Stimulated activated effector memory CD8-positive, alpha-beta T cell treated with anti-CD3 and anti-CD28 coated beads, Interleukin-12 subunit alpha, Interleukin-12 subunit beta, amount 100 ng/mL, for 72 hours (primary cell): Measurements from ENCODE around the gene USP34.
"Not testable (repeated sequence)": the region's sequence is repeated elsewhere in the genome, so short reads cannot be mapped to it uniquely, and the experiment has no call there.

ENCODE experiments used
- ATAC-seq: fragments of 150-1000 bp; cut with Tn5 transposase; 2 replicates; pipeline ENCODE4 v1.10.0; 2021
- DNase-seq, 2 donors: peaks; one replicate each; pipeline ENCODE4 v3.0.0; 2021 to 2022; ENCODE audit warnings: low spot score in 2 of 2
- H3K27ac Mint-ChIP-seq: one replicate; pipeline ENCODE4 v1.8.0; 2022; ENCODE audit warnings: mild to moderate bottlenecking, mixed read lengths
- H3K36me3 Mint-ChIP-seq: one replicate; pipeline ENCODE4 v1.8.0; 2022; ENCODE audit warnings: mild to moderate bottlenecking, mixed read lengths
- H3K4me1 Mint-ChIP-seq: one replicate; pipeline ENCODE4 v1.8.0; 2022; ENCODE audit warnings: mixed read lengths
- H3K4me3 Mint-ChIP-seq: one replicate; pipeline ENCODE4 v1.8.0; 2022; ENCODE audit warnings: mild to moderate bottlenecking, mixed read lengths
- H3K9me3 Mint-ChIP-seq: one replicate; pipeline ENCODE4 v1.8.0; 2022; ENCODE audit warnings: mixed read lengths

The USP34 gene

DNA sequence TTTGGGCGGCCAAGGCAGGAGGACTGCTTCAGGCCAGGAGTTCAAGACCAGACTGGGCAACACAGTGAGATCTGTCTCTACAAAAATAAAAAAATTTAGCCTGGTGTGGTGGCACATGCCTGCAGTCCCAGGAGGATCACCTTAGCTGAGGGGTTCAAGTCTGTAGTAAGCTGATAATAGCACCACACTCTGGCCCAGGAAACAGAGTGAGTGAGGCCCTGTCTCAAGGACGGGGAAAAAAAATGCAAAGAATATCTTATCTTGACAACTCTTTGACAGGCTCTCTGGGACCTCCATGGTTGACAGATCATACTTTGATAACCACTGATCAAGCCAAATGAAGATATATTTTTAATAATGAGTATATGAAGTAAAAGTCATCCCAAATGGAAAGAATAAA lies 22.7 kb downstream of the USP34 start:
- H3K4me3 Mint-ChIP-seq: no peak overlapping the region
- no peak overlapping the region for H3K27ac Mint-ChIP-seq
- DNase-seq (no peak), ATAC-seq (no peak)
- no peaks in the 10 kb centered on the region for H3K9me3 Mint-ChIP-seq
- peaks cover 27% of the 10 kb centered on the region for H3K36me3 Mint-ChIP-seq
- peaks cover 53% of the 10 kb centered on the region for H3K4me1 Mint-ChIP-seq

DNA sequence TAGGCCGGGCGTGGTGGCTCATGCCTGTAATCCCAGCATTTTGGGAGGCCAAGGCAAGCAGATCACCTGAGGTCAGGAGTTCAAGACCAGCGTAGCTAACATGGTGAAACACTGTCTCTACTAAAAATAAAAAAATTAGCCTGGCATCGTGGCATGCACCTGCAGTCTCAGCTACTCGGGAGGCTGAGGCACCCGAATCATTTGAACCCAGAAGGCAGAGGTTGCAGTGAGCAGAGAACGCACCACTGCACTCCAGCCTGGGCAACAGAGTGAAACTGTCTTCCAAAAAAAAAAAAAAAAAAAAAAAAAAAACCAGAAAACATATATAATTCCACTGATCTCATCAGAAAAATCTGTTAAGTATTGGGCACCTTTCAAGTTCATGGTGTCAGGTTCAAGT lies 23.9 kb downstream of the USP34 start:
- ATAC-seq, H3K4me3 Mint-ChIP-seq, DNase-seq, H3K9me3 Mint-ChIP-seq, H3K27ac Mint-ChIP-seq: not testable (repeated sequence)
- peaks cover 30% of the 10 kb centered on the region for H3K36me3 Mint-ChIP-seq
- peaks cover 57% of the 10 kb centered on the region for H3K4me1 Mint-ChIP-seq

DNA sequence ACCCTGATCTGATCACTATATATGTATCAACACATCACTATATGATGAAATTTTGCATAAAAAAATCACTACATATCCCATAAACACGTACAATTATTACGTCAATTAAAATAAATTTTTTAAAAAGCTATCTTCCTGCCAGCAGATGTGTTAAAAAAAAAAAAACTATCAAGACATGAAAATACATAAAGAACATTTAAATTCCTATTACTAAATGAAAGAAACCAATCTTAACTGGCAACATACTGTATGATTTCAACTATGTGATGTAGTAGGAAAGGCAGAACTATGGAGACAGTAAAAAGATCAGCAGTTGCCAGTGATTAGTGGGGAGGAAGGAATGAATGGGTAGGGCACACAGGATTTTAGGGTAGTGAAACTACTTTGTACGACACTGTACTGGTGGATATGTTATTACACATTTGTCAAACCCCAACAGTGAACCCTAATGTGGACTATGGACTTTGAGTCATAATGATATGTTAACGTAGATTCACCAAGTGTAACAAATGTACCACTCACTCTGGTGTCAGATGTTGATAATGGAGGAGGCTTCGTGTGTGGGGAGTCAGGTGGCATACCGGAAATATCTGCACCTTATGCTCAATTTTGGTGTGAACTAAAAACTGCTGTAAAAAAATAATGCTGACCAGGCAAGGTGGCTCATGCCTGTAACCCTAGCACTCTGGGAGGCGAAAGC lies 27.4 kb downstream of the USP34 start:
- ATAC-seq (peak; percentile 98), DNase-seq (peak in 1 of 2 donors; percentile 47)
- Mint-ChIP-seq H3K9me3 (no peaks in the 10 kb centered on the region), H3K4me1 (peaks cover 62% of the 10 kb centered on the region), H3K27ac (no peak overlapping the region), H3K36me3 (peaks cover 13% of the 10 kb centered on the region), H3K4me3 (no peak overlapping the region)

DNA sequence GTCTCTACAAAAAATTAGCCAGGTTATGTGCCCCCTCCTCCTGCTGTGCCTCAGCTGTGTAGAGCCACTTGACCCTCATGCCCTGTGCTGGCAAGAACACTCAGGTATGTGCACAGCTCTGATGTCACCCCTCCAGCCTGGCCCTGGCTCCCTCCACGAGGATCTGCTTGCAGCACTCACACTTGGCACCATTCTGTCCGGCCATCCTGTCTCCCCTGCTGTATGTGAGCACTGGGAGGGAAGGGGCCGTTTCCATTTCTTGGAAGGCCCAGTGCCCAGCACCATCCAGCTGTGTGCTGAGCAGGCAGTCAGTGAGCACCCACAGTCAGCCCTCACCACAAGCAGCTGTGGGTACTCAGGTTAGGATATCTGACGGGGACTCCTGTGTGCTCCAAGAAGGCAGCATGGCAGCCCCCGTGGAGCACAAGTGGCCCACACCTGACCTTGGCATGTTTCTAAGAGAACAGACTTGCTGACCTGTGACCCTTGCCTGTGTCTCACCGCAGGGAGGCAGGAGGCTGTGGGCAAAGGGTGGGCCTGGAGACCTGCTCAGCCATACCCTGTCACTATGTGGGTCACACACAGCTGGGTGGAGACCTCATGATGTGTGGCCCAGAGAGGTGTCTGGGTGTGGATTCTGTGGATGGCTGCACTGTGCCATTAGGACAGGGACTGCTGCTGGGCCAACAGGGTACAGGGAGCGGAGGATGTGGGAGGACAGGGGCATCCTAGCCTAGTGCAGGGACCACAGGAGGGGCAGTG lies 31.5 kb downstream of the USP34 start:
- peak; percentile 44 for ATAC-seq
- peaks cover 16% of the 10 kb centered on the region for H3K36me3 Mint-ChIP-seq
- peaks cover 79% of the 10 kb centered on the region for H3K4me1 Mint-ChIP-seq
- H3K9me3 Mint-ChIP-seq: peaks cover 4% of the 10 kb centered on the region
- DNase-seq: no peak
- H3K4me3 Mint-ChIP-seq: no peak overlapping the region
- no peak overlapping the region for H3K27ac Mint-ChIP-seq

DNA sequence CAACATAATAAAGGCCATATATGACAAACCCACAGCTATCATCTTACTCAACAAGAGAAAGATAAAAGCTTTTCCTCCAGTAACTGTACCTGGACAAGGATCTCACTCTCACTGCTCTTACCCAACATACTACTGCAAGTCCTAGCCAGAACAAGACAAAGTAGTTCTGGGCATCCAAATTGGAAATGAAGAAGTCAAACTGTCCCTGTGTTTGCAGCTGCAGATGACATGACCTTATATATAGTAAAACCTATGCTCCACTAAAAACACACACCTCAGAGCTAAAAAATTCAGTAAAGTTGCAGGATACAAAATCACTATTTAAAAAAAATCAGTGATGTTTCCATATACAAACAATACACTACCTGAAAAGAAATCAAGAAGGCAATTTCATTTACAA lies 32.2 kb downstream of the USP34 start:
- peaks cover 10% of the 10 kb centered on the region for H3K36me3 Mint-ChIP-seq
- ATAC-seq (no peak), DNase-seq (no peak)
- H3K27ac Mint-ChIP-seq: no peak overlapping the region
- H3K4me3 Mint-ChIP-seq: no peak overlapping the region
- H3K9me3 Mint-ChIP-seq: peaks cover 4% of the 10 kb centered on the region
- H3K4me1 Mint-ChIP-seq: peaks cover 80% of the 10 kb centered on the region

DNA sequence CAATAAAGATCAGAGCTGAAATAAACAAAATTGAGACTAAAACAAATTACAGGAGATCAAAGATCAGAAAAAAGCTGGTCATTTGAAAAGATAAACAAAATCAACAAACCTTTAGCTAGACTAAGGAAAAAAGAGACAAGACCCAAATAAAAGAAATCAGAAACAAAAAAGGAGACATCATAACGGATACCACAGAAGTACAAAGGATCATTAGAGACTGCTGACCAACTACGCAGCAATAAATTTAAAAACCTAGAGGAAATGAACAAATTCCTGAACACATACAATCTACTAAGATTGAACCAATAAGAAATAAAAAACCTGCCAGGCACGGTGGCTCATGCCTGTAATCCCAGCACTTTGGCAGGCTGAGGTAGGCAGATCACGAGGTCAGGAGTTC lies 33.7 kb downstream of the USP34 start:
- Mint-ChIP-seq H3K4me1 (peaks cover 78% of the 10 kb centered on the region), H3K4me3 (no peak overlapping the region), H3K27ac (no peak overlapping the region), H3K9me3 (peaks cover 4% of the 10 kb centered on the region), H3K36me3 (peaks cover 9% of the 10 kb centered on the region)
- DNase-seq (no peak), ATAC-seq (no peak)

DNA sequence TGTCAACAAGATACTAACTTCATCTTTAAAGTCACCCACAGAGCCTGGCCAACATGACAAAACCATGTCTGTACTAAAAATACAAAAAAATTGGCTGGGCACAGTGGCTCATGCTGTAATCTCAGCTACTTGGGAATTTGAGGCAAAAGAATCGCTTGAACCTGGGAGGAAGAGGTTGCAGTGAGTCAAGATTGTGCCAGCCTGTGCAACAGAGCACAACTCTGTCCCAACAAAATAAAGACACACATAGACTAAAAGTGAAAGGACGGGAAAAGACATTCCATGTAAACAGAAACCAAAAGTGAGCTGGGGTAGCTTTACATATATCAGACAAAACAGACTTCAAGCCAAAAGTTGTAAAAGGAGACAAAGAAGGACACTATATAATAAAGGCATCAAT lies 34.8 kb downstream of the USP34 start:
- Mint-ChIP-seq H3K36me3 (peaks cover 4% of the 10 kb centered on the region), H3K9me3 (peaks cover 4% of the 10 kb centered on the region), H3K27ac (no peak overlapping the region), H3K4me3 (no peak overlapping the region), H3K4me1 (peaks cover 69% of the 10 kb centered on the region)
- DNase-seq (no peak), ATAC-seq (no peak)

DNA sequence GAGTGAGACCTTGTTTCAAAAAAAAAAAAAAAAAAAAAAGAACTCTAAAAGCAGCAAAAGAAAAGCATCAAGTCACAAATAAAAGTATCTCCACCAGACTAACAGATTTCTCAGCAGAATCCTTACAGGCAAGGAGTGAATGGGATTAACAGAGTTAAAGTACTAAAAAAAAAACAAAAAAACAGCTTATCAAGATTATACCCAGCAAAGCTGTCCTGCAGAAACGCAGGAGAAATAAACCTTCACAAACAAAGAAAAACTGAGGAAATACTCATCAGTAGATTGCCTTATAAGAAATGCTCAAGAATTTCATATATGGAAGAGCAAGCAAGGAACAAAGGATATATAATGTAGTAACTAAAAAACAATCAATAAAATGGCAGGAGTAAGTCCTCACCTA lies 35.6 kb downstream of the USP34 start:
- Mint-ChIP-seq H3K4me3 (no peak overlapping the region), H3K36me3 (peaks cover 4% of the 10 kb centered on the region), H3K9me3 (peaks cover 4% of the 10 kb centered on the region), H3K4me1 (peaks cover 75% of the 10 kb centered on the region), H3K27ac (no peak overlapping the region)
- no peak for DNase-seq
- no peak for ATAC-seq

DNA sequence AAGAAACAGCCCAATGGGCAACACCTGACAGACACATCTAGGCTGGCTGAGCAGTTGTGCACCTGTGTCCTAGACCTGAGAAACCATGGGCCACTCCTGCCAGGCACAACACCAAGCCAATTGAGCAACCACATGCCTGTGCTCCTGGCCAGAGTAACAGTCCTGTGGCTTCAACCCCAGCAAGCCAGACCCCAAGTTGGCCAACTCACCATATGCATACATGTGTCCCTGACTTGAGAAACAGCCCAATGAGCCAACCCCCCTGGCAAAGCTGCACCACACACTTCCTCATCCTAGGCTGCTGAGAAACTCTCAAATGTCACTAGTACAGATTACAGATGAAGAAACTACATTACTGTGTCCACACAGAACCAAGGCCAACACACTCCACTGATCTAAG lies 36.6 kb downstream of the USP34 start:
- peak; percentile 19 for ATAC-seq
- Mint-ChIP-seq H3K4me1 (peaks cover 65% of the 10 kb centered on the region), H3K9me3 (peaks cover 4% of the 10 kb centered on the region), H3K4me3 (no peak overlapping the region), H3K36me3 (peaks cover 4% of the 10 kb centered on the region), H3K27ac (peak overlapping the region; percentile 35)
- DNase-seq: no peak

DNA sequence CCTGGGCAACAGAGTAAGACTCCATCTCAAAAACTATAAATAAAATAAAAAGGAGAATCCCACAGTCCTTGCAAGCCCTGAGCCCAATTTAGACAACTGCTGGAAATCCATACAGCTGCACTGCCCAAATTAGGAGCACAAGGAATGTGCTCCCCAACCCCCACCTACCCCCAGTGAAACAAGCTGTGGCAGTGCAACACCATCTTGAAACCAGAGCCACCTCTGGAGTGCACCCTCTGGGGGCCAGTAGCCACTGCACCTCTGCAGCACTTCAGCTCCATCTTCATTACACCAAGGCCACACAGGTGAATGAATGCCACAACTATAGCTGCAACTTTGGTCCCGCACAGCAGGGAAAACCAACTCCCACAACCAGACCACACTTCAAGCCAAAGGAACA lies 37.3 kb downstream of the USP34 start:
- DNase-seq (no peak), ATAC-seq (no peak)
- Mint-ChIP-seq H3K36me3 (peaks cover 4% of the 10 kb centered on the region), H3K4me3 (no peak overlapping the region), H3K9me3 (peaks cover 4% of the 10 kb centered on the region), H3K4me1 (peaks cover 61% of the 10 kb centered on the region), H3K27ac (peak overlapping the region; percentile 35)

DNA sequence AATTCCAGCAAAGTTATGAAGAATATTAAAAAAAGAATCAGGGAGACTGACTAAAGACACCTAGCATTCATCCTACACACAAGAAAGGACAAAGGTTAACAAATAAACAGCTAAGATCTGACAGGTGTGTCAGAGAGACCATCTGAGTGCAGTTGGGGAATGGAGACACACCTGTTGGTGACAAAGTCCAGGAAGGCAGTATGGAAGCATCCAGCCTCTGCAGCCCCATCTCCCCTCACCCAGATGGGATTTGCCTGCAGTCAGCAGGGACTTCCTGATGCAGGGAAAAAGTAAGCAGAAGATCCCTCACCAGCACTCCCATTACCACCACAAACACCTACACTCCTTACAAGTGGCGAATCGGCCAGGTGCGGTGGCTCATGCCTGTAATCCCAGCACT lies 37.9 kb downstream of the USP34 start:
- ATAC-seq (no peak), DNase-seq (no peak)
- Mint-ChIP-seq H3K27ac (peak overlapping the region; percentile 1), H3K36me3 (peaks cover 4% of the 10 kb centered on the region), H3K4me1 (peaks cover 62% of the 10 kb centered on the region), H3K4me3 (no peak overlapping the region), H3K9me3 (peaks cover 4% of the 10 kb centered on the region)

DNA sequence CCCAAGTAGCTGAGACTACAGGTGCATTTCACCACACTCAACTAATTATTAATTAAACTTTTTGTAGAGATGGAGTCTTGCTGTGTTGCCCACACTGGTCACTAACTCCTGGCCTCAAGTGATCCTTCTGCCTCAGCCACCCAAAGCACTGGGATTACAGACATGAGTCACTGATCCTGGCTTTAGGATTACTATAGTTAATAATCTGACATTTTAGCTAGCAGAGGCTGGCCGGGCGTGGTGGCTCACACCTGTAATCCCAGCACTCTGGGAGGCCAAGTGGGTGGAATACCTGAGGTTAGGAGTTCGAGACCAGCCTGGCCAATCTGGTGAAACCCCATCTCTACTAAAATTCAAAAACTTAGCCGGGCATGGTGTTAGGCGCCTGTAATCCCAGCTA lies 39.5 kb downstream of the USP34 start:
- Mint-ChIP-seq H3K9me3 (no peaks in the 10 kb centered on the region), H3K4me3 (no peak overlapping the region), H3K36me3 (peaks cover 4% of the 10 kb centered on the region), H3K27ac (no peak overlapping the region), H3K4me1 (peaks cover 56% of the 10 kb centered on the region)
- DNase-seq: no peak
- no peak for ATAC-seq

DNA sequence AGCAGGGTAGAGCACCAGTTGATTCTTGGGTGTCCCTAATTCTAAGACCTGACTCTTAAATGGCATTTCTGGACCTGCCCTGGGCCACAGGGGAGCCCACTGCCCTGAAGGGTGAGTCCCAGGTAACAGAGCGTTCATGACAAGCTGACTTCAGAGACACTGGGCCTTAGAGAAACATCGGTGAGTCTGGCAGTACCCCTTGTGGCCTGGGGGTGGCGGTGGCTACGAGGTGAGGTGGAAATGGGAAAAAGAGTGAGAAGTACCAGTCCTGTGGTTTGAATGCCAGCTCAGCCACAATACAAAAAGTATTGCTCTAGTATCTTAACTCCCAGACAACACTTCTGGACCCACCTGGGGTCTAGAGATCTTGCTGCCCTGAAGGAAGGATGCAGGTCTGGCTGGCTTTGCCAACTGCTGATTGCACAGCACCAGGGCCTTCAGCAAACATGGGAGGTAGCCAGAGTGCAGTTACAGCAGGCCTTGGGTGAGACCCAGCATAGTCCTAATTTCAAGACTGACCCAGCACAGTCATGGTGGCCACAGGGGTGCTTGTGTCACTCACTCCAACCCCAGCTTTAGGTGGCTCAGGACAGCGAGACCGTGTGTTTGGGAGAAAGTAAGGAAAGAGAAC lies 44.5 kb downstream of the USP34 start:
- Mint-ChIP-seq H3K27ac (peak overlapping the region; percentile 77), H3K4me1 (peaks cover 53% of the 10 kb centered on the region), H3K4me3 (peak overlapping the region; percentile 36), H3K36me3 (peaks cover 4% of the 10 kb centered on the region), H3K9me3 (no peaks in the 10 kb centered on the region)
- DNase-seq (peak; percentile 59 to 80), ATAC-seq (peak; percentile 93)

DNA sequence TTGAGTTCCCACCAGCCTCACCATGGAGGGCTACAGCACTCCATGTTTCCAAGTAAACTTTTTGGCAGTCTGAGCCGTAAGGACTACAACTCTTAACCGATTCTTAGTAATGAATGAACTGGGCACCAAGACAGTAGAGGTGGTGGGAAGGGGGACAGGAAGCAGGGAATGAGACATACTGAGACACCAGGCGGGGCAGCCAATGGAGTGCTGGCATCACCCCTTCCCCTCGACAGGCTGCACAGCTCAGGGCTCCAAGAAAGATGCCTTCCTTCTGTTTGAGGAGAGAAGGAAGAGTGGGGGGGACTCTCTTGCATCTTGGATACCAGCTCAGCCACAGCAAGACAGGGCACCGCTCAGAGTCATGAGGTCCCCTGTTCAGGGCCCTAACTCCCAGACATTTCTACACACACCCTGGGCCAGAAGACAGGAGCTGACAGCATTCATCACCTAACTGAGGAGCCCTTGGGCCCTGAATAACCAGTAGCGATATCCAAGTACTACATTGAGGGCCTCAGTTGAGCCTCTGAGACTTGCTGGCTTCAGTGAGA lies 45.2 kb downstream of the USP34 start:
- peak; percentile 47 for ATAC-seq
- H3K4me1 Mint-ChIP-seq: peaks cover 48% of the 10 kb centered on the region
- peak overlapping the region; percentile 36 for H3K4me3 Mint-ChIP-seq
- no peaks in the 10 kb centered on the region for H3K9me3 Mint-ChIP-seq
- no peak for DNase-seq
- H3K36me3 Mint-ChIP-seq: peaks cover 4% of the 10 kb centered on the region
- H3K27ac Mint-ChIP-seq: peak overlapping the region; percentile 77

DNA sequence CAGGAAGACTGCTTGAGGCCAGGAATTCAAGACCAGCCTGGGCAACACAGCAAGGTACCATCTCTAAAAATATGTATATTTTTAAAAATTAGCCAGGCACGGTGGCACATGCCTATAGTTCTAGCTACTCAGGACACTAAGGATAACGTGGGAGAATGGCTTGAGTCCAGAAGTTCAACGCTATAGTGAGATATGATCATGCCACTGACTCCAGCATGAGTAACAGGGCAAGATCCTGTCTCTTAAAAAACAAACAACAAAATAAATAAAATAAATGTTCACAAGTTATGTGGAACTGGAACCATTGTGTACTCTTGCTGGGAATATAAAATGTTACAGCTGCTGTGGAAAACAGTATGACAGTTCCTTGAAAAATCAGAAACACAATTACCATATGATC lies 47.2 kb downstream of the USP34 start:
- Mint-ChIP-seq H3K36me3 (peaks cover 10% of the 10 kb centered on the region), H3K4me1 (peaks cover 54% of the 10 kb centered on the region), H3K9me3 (no peaks in the 10 kb centered on the region), H3K27ac (no peak overlapping the region), H3K4me3 (no peak overlapping the region)
- DNase-seq: no peak
- no peak for ATAC-seq
